Fibroblast of skin of abdomen (primary cell): Measurements from ENCODE around the gene PDP2.
"Not testable (repeated sequence)": the region's sequence is repeated elsewhere in the genome, so short reads cannot be mapped to it uniquely, and the experiment has no call there.

ENCODE experiments used
- DNase-seq: peaks from one replicate; pipeline ENCODE4 v3.0.0-alpha.2; 2013

The PDP2 gene

DNA sequence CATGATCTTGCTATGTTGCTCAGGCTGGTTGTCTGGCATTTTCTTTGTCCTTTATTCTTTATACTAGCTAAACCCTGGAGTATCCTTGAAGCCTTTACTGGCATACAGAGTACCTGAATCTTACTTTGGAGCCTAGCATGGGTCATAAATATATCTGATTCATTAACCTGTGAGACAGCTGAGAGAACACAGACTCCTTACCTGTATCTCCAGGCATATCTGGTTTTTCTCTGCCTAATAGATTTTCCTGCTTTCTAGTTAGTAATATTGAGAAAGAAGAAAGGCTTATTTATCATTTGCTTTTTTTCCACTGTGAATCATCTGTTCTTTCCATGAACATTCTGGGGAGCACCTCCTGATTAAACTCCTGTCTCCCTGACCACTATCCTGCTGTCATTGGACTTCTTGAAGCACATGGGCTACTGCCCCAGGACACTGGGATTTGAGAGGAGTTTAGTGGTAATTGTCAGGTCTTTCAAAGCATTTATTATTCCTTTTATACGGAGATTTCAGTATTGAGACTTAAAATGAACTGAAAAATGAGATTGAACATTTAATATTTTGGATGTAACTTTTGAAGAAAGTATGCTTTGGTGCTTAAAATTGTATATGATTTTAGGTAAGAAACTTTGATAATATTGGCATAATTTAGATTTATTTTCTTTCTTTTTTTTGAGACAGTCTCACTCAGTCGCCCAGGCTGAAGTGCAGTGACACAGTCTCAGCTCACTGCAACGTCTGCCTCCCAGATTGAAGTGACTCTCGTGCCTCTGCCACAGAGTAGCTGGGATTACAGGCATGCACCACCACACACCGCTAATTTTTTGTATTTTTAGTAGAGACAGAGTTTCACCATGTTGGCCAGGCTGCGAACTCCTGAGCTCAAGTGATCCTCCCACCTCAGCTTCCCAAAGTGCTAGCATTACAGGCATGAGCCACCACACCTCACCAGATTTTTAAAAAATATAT, 8.6 kb downstream of the PDP2 start:
- no peak for DNase-seq

DNA sequence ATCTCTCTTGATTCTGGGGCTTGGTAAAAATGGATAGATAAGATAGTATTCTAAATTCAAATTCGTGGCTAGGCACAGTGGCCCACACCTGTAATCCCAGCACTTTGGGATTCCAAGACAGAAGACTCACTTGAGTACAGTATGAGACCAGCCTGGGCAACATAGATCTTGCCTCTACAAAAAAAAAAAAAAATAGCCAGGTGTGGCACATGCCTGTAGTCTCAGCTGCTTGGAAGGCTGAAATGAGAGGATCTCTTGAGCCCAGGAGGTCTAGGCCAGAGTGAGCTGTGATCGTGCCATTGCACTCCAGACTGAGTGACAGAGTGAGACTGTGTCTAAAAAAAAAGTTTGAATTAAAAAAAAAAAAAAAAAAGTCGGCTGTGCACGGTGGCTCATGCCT, 9.3 kb downstream of the PDP2 start:
- no peak for DNase-seq

GRCh38 chr16:66890799-66891198, 10.5 kb downstream of the PDP2 start:
- no peak for DNase-seq

DNA sequence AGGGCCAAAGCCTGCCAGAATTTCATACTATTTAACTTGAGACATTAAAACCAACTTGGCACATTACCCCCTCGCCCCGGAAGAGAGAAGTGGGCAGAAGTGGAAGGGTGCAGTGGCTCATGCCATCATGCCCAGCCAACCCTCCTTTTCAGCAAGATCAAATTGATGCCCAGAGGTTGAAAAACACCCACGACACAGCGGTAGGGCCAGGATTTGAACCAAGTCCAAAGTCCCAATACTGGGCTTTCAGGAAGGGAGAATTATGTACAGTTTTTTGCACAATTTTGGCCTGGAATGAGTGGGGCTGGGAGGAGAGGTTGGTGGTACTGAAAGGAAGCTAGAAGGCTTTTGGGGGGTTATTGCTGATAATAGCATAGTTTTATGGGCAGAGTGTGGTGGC, 11.0 kb downstream of the PDP2 start:
- no peak for DNase-seq

GRCh38 chr16:66891797-66892196, 11.5 kb downstream of the PDP2 start:
- no peak for DNase-seq

DNA sequence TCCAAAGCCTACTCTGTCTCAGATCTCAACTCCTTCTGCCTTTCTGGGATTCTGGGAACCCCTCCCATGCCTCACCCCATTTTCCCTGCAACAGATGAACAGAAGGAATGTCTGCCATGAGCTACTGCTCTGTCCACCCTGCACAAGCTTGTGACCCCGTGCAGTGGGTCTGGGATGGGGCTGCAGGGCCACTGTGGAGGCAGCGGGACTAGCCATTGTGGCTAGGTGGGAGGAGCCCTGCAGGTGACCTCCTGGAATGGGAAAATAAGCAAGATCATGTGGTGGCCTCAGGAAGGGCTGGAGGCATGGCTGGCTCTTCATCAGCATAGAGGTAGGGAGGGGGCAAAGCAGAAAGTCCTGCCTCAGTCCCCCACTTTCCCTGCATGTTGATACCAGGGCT, 13.7 kb downstream of the PDP2 start:
- DNase-seq: no peak

DNA sequence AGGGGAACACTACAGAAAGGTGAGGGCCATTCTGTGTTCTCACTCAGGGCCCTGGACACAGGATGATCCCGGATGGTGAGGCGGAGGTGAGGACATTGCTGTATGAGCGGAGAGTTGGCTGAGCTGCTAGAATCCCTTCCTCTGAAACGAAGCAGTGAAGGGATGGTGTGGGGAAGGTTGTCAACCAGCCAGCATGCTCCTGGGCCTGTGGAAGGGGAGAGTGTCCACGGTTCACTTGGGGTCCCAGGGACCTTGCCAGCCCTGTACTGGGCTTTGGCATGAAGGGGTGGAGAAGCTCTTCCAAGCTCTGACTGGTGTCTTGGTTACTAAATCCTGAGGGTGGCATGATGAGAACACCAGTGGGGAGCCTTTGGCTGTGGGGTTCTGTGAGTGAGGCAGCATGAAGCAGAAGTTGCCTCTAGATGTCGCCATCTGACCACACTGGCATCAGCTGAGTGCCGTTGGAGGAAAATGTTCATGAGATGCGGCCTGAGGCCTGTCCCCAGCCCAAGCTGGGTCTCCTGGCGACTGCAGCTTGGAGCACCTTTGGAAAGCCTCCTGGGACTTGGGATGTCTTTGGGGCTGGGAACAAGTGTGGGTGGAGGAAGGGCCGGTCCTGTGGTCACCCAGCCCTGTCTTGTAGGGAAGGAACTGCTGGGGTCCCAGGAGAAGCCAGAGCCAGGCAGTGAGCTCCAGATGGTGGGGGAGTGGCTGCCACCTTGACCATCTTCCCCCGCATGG, 14.8 kb downstream of the PDP2 start:
- peak; percentile 62 for DNase-seq

- DNase-seq: no peak
Measured at GRCh38 chr16:66895689-66895979, 15.3 kb downstream of the PDP2 start.

GRCh38 chr16:66895999-66896398, 15.7 kb downstream of the PDP2 start:
- no peak for DNase-seq

DNA sequence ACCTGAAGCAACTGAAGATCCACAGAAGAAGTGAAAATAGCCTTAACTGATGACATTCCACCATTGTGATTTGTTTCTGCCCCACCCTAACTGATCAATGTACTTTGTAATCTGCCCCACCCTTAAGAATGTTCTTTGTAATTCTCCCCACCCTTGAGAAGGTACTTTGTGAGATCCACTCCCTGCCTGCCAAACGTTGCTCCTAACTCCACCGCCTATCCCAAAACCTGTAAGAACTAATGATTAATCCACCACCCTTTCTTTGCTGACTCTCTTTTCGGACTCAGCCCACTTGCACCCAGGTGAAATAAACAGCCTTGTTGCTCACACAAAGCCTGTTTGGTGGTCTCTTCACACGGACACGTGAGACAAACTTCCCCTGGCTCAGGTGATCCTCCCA, 16.4 kb downstream of the PDP2 start:
- DNase-seq: not testable (repeated sequence)

DNA sequence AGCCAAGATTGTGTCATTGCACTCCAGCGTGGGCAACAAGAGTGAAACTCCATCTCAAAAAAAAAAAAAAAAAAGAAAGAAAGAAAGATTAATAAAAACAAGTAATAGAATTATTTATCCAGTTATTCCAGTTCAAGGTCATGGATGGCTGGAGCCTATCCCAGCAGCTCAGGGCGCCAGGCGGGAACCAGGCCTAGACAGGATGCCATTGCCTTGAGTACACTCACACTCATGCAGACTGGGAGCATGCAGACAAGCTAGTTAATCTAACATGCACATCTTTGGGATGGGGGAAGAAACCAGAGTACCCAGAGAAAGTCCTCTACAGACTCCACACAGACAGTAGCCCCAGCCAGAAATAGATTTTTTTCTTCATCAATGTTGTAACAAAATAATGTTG, 17.9 kb downstream of the PDP2 start:
- DNase-seq: peak; percentile 56

GRCh38 chr16:66898933-66899309, 18.6 kb downstream of the PDP2 start:
- DNase-seq: no peak

- DNase-seq: no peak
Measured at GRCh38 chr16:66899310-66899944, 19.1 kb downstream of the PDP2 start.

DNA sequence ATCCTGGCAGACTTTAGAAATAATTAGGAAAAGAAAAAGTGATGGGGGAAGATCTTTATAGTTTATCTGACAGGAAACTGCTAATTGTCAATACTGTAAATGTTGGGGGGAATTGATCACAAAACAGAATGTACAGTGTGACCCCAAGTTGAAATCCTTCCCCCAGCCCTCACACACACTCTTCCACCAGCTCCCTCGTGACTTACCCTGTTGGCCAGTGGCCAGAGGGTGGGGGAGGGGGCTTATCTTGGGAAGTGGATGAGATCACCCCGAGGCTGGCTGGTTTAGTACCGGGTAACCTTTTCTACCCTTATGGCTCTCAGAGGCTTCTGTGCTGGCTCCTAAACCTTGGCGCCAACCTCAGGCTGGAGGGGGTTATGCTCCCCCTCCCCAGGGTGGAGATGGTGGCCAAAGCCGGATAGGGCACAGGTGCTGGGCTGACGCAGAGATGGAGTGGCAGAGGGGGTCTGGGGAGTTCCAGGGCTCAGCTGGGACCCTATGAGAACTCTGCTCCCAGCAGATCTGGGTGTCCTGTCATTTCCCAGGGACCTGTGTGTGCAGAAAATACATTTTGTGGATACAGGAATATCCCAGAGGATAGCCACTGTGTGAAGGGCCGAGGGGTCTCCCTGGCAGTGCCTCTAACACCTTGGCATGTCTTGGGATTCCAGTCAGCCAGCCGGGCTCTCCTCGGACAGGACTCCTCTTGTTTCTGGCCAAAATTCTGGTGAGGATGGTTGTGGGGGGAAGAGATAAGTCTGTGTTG, 19.8 kb downstream of the PDP2 start:
- peak; percentile 70 for DNase-seq

- DNase-seq: no peak
Measured at GRCh38 chr16:66900721-66901441, 20.6 kb downstream of the PDP2 start.

GRCh38 chr16:66901626-66902025, 21.3 kb downstream of the PDP2 start:
- no peak for DNase-seq

DNA sequence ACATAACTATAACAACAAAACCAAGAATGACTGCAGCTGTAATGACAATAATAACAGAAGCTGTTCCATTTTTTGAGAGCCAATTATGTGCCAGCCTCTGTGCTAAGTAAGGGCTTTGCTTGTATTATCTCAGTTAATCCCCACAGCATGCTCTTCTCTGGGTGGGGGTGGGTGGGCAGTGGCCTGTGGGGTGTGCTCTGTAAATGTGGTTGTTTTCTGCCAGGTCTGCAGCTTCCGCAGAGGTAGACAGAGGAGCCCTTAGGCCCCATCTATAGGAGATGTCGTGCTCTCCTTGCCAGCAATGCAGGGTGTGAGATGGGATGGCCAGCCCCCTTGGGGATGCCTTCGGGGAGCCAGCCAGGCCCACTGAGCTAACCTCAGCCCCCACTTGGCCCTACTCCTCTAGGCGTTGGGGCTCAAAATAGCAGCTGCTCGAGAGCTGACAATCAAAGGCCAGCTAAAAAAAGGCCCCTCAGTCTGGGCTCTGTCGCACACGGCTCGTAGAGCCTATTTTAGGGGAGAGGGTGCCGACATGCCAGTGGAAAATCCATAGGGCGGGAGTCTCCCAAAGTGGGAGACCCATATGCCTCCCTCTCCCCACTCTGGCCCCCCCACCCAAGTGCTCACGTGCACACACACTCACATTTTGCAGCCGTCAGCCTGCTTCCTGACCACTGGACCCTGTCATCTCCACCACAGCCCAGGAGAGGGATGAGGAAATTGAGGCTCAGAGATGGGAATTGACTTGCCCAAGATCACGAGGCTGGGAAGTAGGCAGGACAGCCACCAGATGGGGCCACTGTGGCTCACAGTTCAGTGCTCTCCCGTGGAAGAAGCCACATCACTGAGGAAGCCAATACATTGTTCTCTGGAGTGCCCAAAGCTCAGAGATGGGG, 22.6 kb downstream of the PDP2 start:
- DNase-seq: no peak

GRCh38 chr16:66903544-66904427, 23.5 kb downstream of the PDP2 start:
- DNase-seq: no peak

GRCh38 chr16:66904428-66904845, 24.1 kb downstream of the PDP2 start:
- DNase-seq: no peak
